H9 (cell line): ENCODE measurements around the gene GJB5. TPM values are rescaled to one million over a fixed set of nuclear protein-coding genes. Genes with fewer than 3 reads are reported as not detected.

Experiments
- DNase-seq: peaks from one replicate; pipeline ENCODE4 v3.0.0-alpha.2; 2017
- H2AFZ ChIP-seq: one replicate; pipeline ENCODE4 v1.6.1; 2013; ENCODE audit warnings: mild to moderate bottlenecking, low read length, control low read depth, moderate library complexity
- H2AK5ac ChIP-seq: 2 replicates; pipeline ENCODE4 v1.6.1; 2013; ENCODE audit warnings: low read length, control low read depth, mixed read lengths; ENCODE audit not compliant: insufficient read length
- H2BK120ac ChIP-seq: one replicate; pipeline ENCODE4 v1.6.1; 2013; ENCODE audit warnings: low read depth, mild to moderate bottlenecking, low read length, control low read depth, inconsistent platforms; ENCODE audit not compliant: poor library complexity, severe bottlenecking
- H2BK12ac ChIP-seq: 2 replicates; pipeline ENCODE4 v1.6.1; 2013; ENCODE audit warnings: low read length, control low read depth, mixed read lengths, low read depth; ENCODE audit not compliant: insufficient read length
- H2BK15ac ChIP-seq: 2 replicates; pipeline ENCODE4 v1.6.1; 2013; ENCODE audit warnings: low read depth, low read length, control low read depth
- H2BK20ac ChIP-seq: one replicate; pipeline ENCODE4 v1.6.1; 2013; ENCODE audit warnings: low read depth, mild to moderate bottlenecking, low read length, control low read depth, inconsistent platforms; ENCODE audit not compliant: poor library complexity, severe bottlenecking
- H2BK5ac ChIP-seq: 2 replicates; pipeline ENCODE4 v1.6.1; 2013; ENCODE audit warnings: low read length, control low read depth, mixed read lengths; ENCODE audit not compliant: insufficient read length
- H3K14ac ChIP-seq: 2 replicates; pipeline ENCODE4 v1.6.1; 2013; ENCODE audit warnings: low read length, control low read depth; ENCODE audit not compliant: insufficient read depth
- H3K18ac ChIP-seq: 2 replicates; pipeline ENCODE4 v1.6.1; 2013; ENCODE audit warnings: low read depth, mild to moderate bottlenecking, mixed read lengths, low read length, control low read depth; ENCODE audit not compliant: insufficient read length
- H3K23ac ChIP-seq: 2 replicates; pipeline ENCODE4 v1.6.1; 2013; ENCODE audit warnings: low read length, control low read depth, mixed read lengths, low read depth; ENCODE audit not compliant: insufficient read length
- H3K23me2 ChIP-seq: 2 replicates; pipeline ENCODE4 v1.6.1; 2013; ENCODE audit warnings: low read depth, mild to moderate bottlenecking, mixed read lengths, low read length, control low read depth; ENCODE audit not compliant: insufficient read length, poor library complexity, severe bottlenecking
- H3K27ac ChIP-seq: 2 replicates; pipeline ENCODE4 v1.5.1; 2013; ENCODE audit warnings: low read length, control low read depth, mixed read lengths, low read depth; ENCODE audit not compliant: insufficient read length
- H3K27me3 ChIP-seq: 2 replicates; pipeline ENCODE4 v1.6.1; 2013; ENCODE audit warnings: low read length, control low read depth, inconsistent platforms; ENCODE audit not compliant: insufficient read depth
- H3K4ac ChIP-seq: 2 replicates; pipeline ENCODE4 v1.6.1; 2013; ENCODE audit warnings: low read depth, mild to moderate bottlenecking, control low read depth, inconsistent platforms, low read length, moderate library complexity
- H3K4me1 ChIP-seq: 2 replicates; pipeline ENCODE4 v1.6.1; 2013; ENCODE audit warnings: low read length, control low read depth, inconsistent platforms; ENCODE audit not compliant: insufficient read depth
- H3K4me2 ChIP-seq: 2 replicates; pipeline ENCODE4 v1.6.1; 2013; ENCODE audit warnings: low read length, control low read depth, mixed read lengths; ENCODE audit not compliant: insufficient read length, insufficient read depth
- H3K56ac ChIP-seq: 2 replicates; pipeline ENCODE4 v1.6.1; 2013; ENCODE audit warnings: low read depth, mild to moderate bottlenecking, mixed read lengths, low read length, control low read depth; ENCODE audit not compliant: insufficient read length
- H3K79me1 ChIP-seq: 2 replicates; pipeline ENCODE4 v1.6.1; 2013; ENCODE audit warnings: low read depth, mild to moderate bottlenecking, moderate library complexity, low read length, control low read depth, inconsistent platforms; ENCODE audit not compliant: insufficient read depth, poor library complexity, severe bottlenecking
- H3K79me2 ChIP-seq: 2 replicates; pipeline ENCODE4 v1.6.1; 2013; ENCODE audit warnings: low read length, control low read depth, inconsistent platforms; ENCODE audit not compliant: insufficient read depth
- H3K9ac ChIP-seq: 2 replicates; pipeline ENCODE4 v1.6.1; 2013; ENCODE audit warnings: low read length, control low read depth, mixed read lengths; ENCODE audit not compliant: insufficient read length; ENCODE audit errors: extremely low read depth
- H3K9me3 ChIP-seq: one replicate; pipeline ENCODE4 v1.6.1; 2013; ENCODE audit warnings: low read depth, low read length, inconsistent platforms; ENCODE audit not compliant: control insufficient read depth
- H3T11ph ChIP-seq: one replicate; pipeline ENCODE4 v1.6.1; 2013; ENCODE audit warnings: mild to moderate bottlenecking, low read length, control low read depth, inconsistent platforms
- H4K20me1 ChIP-seq: one replicate; pipeline ENCODE4 v1.6.1; 2013; ENCODE audit not compliant: control insufficient read depth, insufficient read length, insufficient read depth
- H4K5ac ChIP-seq: 2 replicates; pipeline ENCODE4 v1.6.1; 2013; ENCODE audit warnings: low read depth, mild to moderate bottlenecking, mixed read lengths, low read length, control low read depth; ENCODE audit not compliant: insufficient read length
- H4K8ac ChIP-seq: replicated peaks from 2 replicates; pipeline ENCODE4 v1.6.1; 2013; ENCODE audit warnings: low read length, control low read depth, mixed read lengths, low read depth; ENCODE audit not compliant: insufficient read length
- H4K91ac ChIP-seq: 2 replicates; pipeline ENCODE4 v1.6.1; 2013; ENCODE audit warnings: low read depth, mild to moderate bottlenecking, moderate library complexity, mixed read lengths, low read length, control low read depth; ENCODE audit not compliant: insufficient read length
- H3K27ac Mint-ChIP-seq, 3 experiments: 2 replicates in 2 of 3; 3 replicates in 1 of 3; pipeline ENCODE4 v1.8.0; 2020 to 2021; ENCODE audit warnings: mixed read lengths in 3 of 3, mild to moderate bottlenecking in 1 of 3, moderate library complexity in 1 of 3
- H3K27me3 Mint-ChIP-seq: 2 replicates; pipeline ENCODE4 v1.8.0; 2021; ENCODE audit warnings: low read depth, mild to moderate bottlenecking, moderate library complexity, mixed read lengths
- H3K36me3 Mint-ChIP-seq, 3 experiments: 2 replicates in 2 of 3; 3 replicates in 1 of 3; pipeline ENCODE4 v1.8.0; 2020 to 2021; ENCODE audit warnings: low read depth in 3 of 3, mixed read lengths in 3 of 3; ENCODE audit not compliant: insufficient read depth in 1 of 3
- H3K4me1 Mint-ChIP-seq, 2 experiments: 2 replicates each; pipeline ENCODE4 v1.8.0; 2020; ENCODE audit warnings: mixed read lengths in 2 of 2
- H3K4me3 Mint-ChIP-seq, 2 experiments: 2 replicates in 1 of 2; 3 replicates in 1 of 2; pipeline ENCODE4 v1.8.0; 2020 to 2021; ENCODE audit warnings: mild to moderate bottlenecking in 2 of 2, mixed read lengths in 2 of 2, moderate library complexity in 1 of 2
- H3K9me3 Mint-ChIP-seq, 2 experiments: 2 replicates in 1 of 2; 3 replicates in 1 of 2; pipeline ENCODE4 v1.8.0; 2020; ENCODE audit warnings: mild to moderate bottlenecking in 2 of 2, mixed read lengths in 2 of 2, moderate library complexity in 1 of 2
- WGBS: extraction: QIAGEN DNeasy Blood & Tissue Kit; methylation state at CpG from one replicate; pipeline ENCODE4 v1.1.7; 2013; ENCODE audit warnings: missing lambda C conversion rate, low lambda C conversion rate, mixed read lengths; ENCODE audit not compliant: insufficient read length; ENCODE audit errors: extremely low coverage; 5-methylcytosine and 5-hydroxymethylcytosine counted together
- total RNA-seq: library from RNA; stranded (reverse); gene quantifications from 2 replicates; pipeline ENCODE4 v1.2.1, GENCODE V29; 2021
- TF ChIP-seq, protein P1 (sequence below): fragments of 200-600 bp; sonication (generic); conservative IDR thresholded peaks from 3 replicates; pipeline ENCODE4 v1.8.0; 2021; ENCODE audit warnings: antibody characterized with exemption, mild to moderate bottlenecking

Gene GJB5
- total RNA-seq, 1 experiment from 2014 or later, result 0.22 TPM

DNA sequence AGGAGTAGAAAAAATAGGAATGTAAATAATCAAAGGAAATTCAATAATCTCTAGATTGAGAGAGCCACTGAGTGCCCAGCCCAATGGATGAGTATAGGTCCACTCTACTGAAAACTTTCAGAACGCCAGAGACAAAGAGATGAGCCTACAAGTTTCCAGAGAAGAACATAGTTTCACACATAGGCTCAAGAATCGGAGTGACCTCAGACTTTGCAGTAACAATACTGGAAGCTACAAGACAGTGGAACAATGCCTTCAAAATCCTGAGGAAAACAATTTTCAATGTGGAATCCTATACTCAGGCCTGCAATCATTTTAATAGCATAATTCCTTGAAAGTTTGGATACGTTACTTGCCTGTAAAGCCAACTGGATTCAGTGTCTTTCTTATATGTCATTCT is 48.9 kb downstream of the GJB5 start:
- H2AFZ ChIP-seq, result no peak overlapping the region
- H3K27ac Mint-ChIP-seq, result no peak overlapping the region
- no peak overlapping the region for H4K8ac ChIP-seq
- WGBS, result no CpG with 5 or more reads among the region's 3 CpGs
- no peak overlapping the region for H3K27ac ChIP-seq
- no peak overlapping the region for H3K18ac ChIP-seq
- H3K56ac ChIP-seq, result no peak overlapping the region
- H2BK12ac ChIP-seq, result no peak overlapping the region
- H3K9me3 ChIP-seq, result no peaks in the 10 kb centered on the region
- no peaks in the 10 kb centered on the region for H3K4me1 ChIP-seq
- no peak overlapping the region for H3K4ac ChIP-seq
- H3K79me2 ChIP-seq, result no peaks in the 10 kb centered on the region
- no peaks in the 10 kb centered on the region; a peak in 2 of 5 replicates for H3K9me3 Mint-ChIP-seq
- no peak overlapping the region for H2AK5ac ChIP-seq
- H3T11ph ChIP-seq, result no peak overlapping the region
- 0 out of 4 replicates have a peak, but pooled peaks cover 0 to 3% of the 10 kb centered on the region in 2 experiments for H3K4me1 Mint-ChIP-seq
- no peaks in the 10 kb centered on the region for H4K20me1 ChIP-seq
- H4K91ac ChIP-seq, result no peak overlapping the region
- no peak overlapping the region for H3K4me3 Mint-ChIP-seq
- H2BK5ac ChIP-seq, result no peak overlapping the region
- no peak for DNase-seq
- no peak overlapping the region for H2BK120ac ChIP-seq
- H3K79me1 ChIP-seq, result no peaks in the 10 kb centered on the region
- TF ChIP-seq, protein P1, sequence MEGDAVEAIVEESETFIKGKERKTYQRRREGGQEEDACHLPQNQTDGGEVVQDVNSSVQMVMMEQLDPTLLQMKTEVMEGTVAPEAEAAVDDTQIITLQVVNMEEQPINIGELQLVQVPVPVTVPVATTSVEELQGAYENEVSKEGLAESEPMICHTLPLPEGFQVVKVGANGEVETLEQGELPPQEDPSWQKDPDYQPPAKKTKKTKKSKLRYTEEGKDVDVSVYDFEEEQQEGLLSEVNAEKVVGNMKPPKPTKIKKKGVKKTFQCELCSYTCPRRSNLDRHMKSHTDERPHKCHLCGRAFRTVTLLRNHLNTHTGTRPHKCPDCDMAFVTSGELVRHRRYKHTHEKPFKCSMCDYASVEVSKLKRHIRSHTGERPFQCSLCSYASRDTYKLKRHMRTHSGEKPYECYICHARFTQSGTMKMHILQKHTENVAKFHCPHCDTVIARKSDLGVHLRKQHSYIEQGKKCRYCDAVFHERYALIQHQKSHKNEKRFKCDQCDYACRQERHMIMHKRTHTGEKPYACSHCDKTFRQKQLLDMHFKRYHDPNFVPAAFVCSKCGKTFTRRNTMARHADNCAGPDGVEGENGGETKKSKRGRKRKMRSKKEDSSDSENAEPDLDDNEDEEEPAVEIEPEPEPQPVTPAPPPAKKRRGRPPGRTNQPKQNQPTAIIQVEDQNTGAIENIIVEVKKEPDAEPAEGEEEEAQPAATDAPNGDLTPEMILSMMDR, result no peak
- no peak overlapping the region for H4K5ac ChIP-seq
- no peak overlapping the region for H3K4me2 ChIP-seq
- no peak overlapping the region for H3K23ac ChIP-seq
- H3K9ac ChIP-seq, result no peak overlapping the region
- H3K27me3 ChIP-seq, result no peaks in the 10 kb centered on the region
- no peaks in the 10 kb centered on the region for H3K23me2 ChIP-seq
- peaks cover 4% of the 10 kb centered on the region for H3K27me3 Mint-ChIP-seq
- no peaks in the 10 kb centered on the region for H3K36me3 Mint-ChIP-seq
- no peak overlapping the region for H2BK20ac ChIP-seq
- no peak overlapping the region for H2BK15ac ChIP-seq
- no peak overlapping the region for H3K14ac ChIP-seq
